Measurements from ENCODE around the gene MAGOHB.
"Not testable (repeated sequence)": the region's sequence is repeated elsewhere in the genome, so short reads cannot be mapped to it uniquely, and the experiment has no call there.

MAGOHB gene

DNA sequence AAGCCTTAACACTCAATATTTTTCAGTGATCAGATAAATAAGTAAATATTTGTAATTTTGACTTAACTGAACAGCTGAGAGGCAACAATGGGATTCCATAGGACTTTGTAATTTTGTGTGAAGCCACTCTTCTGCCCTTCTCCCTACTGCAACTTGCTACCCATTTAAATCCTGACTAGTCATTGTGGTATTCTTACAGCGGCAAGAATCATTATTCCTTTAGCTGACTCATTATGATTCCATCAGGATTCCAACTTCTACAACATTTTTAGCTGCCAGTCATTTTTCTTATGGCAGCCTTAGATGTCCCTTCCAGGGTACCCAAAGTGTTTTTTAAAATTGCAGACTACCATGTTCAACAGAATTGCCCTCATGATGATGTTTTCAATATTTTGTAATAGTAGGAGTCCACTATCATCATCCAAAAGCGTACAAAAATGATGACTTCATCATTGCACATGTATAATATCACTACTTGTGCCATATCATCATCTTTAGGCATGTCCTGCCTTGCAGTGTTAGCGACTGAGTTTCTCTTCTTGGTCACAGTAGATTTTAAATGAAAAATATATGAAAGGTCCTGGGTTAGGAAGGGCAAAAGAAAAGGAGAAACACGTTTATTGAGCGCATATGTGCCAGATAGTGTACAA, 5.1 kb upstream of the MAGOHB start:
- H3K27ac ChIP-seq, result peak overlapping the region; percentile 66
- peak; percentile 57 for DNase-seq
- no peaks in the 10 kb centered on the region for H3K36me3 ChIP-seq (replicated peaks)
- H3K4me3 ChIP-seq (ENCODE audit: low read depth, low read length), result no peak overlapping the region
- in situ Hi-C loops (cut with HindIII; ENCODE audit: low pct_ligation_motif_present, low sequenced_read_pairs), result no loop called here
- H3K27me3 ChIP-seq (replicated peaks), result no peaks in the 10 kb centered on the region
- TF ChIP-seq, protein P1, sequence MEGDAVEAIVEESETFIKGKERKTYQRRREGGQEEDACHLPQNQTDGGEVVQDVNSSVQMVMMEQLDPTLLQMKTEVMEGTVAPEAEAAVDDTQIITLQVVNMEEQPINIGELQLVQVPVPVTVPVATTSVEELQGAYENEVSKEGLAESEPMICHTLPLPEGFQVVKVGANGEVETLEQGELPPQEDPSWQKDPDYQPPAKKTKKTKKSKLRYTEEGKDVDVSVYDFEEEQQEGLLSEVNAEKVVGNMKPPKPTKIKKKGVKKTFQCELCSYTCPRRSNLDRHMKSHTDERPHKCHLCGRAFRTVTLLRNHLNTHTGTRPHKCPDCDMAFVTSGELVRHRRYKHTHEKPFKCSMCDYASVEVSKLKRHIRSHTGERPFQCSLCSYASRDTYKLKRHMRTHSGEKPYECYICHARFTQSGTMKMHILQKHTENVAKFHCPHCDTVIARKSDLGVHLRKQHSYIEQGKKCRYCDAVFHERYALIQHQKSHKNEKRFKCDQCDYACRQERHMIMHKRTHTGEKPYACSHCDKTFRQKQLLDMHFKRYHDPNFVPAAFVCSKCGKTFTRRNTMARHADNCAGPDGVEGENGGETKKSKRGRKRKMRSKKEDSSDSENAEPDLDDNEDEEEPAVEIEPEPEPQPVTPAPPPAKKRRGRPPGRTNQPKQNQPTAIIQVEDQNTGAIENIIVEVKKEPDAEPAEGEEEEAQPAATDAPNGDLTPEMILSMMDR (IDR thresholded peaks at IDR 0.05; ENCODE audit: low read depth, low read length, missing control alignments), result no peak

DNA sequence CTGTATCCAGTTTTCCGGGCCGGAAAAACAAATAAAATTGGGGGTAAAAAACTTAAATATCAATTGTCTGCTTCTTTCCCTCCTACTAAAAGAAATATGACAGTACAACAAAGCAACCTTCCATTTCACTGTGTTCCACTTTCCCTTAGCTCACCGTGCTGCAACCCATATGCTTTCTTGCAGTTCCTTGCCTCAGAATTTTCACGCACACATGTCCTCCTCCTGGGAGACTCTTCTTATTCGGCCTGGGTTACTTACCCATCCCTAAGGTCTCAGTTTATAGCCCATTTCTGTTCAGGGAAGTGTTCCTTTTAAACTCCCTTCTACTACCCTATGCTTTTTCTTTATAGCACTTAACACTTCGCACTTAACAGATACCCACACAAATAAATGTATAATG, 4.5 kb upstream of the MAGOHB start:
- TF ChIP-seq, protein P1 (IDR thresholded peaks at IDR 0.05; ENCODE audit: low read depth, low read length, missing control alignments), result no peak
- no peak for DNase-seq
- Histone ChIP-seq H3K27me3 (replicated peaks) (no peaks in the 10 kb centered on the region), H3K4me3 (ENCODE audit: low read depth, low read length) (no peak overlapping the region), H3K36me3 (replicated peaks) (no peaks in the 10 kb centered on the region), H3K27ac (peak overlapping the region; percentile 66)
- in situ Hi-C loops (cut with HindIII; ENCODE audit: low pct_ligation_motif_present, low sequenced_read_pairs), result no loop called here

- no peak overlapping the region for H3K27ac ChIP-seq
- in situ Hi-C loops (cut with HindIII; ENCODE audit: low pct_ligation_motif_present, low sequenced_read_pairs), result no loop called here
- H3K27me3 ChIP-seq (replicated peaks), result no peaks in the 10 kb centered on the region
- TF ChIP-seq, protein P1 (IDR thresholded peaks at IDR 0.05; ENCODE audit: low read depth, low read length, missing control alignments), result peak; percentile 8
- no peaks in the 10 kb centered on the region for H3K36me3 ChIP-seq (replicated peaks)
- H3K4me3 ChIP-seq (ENCODE audit: low read depth, low read length), result no peak overlapping the region
- no peak for DNase-seq
These were observed 2.1 kb upstream of the MAGOHB start for GRCh38 chr12:10615532-10615931.

DNA sequence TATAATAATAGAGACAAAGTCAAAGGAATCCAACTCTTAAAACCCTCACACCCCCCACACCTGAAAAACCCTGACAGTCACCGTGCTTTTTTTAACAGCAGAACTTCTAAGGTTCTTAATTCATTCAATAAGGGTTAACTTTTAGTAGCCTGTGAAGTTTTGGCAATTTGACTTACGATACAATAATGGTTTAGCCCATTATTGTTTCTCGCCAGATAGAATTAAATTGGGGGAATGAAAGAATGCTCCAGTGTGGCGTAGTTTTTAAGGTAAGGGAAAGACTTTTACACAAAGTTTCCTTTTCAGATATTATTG, 604 bp upstream of the MAGOHB start:
- Histone ChIP-seq H3K27ac (peak overlapping the region; percentile 96), H3K4me3 (ENCODE audit: low read depth, low read length) (peak overlapping the region; percentile 97), H3K27me3 (replicated peaks) (no peaks in the 10 kb centered on the region), H3K36me3 (replicated peaks) (peaks cover 9% of the 10 kb centered on the region)
- in situ Hi-C loops (cut with HindIII; ENCODE audit: low pct_ligation_motif_present, low sequenced_read_pairs), result no loop called here
- TF ChIP-seq, protein P1 (IDR thresholded peaks at IDR 0.05; ENCODE audit: low read depth, low read length, missing control alignments), result no peak
- no peak for DNase-seq

- H3K36me3 ChIP-seq (replicated peaks), result peaks cover 12% of the 10 kb centered on the region
- no peaks in the 10 kb centered on the region for H3K27me3 ChIP-seq (replicated peaks)
- peak overlapping the region; percentile 97 for H3K4me3 ChIP-seq (ENCODE audit: low read depth, low read length)
- no peak for DNase-seq
- in situ Hi-C loops (cut with HindIII; ENCODE audit: low pct_ligation_motif_present, low sequenced_read_pairs), result no loop called here
- peak overlapping the region; percentile 96 for H3K27ac ChIP-seq
- TF ChIP-seq, protein P1 (IDR thresholded peaks at IDR 0.05; ENCODE audit: low read depth, low read length, missing control alignments), result no peak
These were observed 443 bp downstream of the MAGOHB start for GRCh38 chr12:10612984-10613348.

DNA sequence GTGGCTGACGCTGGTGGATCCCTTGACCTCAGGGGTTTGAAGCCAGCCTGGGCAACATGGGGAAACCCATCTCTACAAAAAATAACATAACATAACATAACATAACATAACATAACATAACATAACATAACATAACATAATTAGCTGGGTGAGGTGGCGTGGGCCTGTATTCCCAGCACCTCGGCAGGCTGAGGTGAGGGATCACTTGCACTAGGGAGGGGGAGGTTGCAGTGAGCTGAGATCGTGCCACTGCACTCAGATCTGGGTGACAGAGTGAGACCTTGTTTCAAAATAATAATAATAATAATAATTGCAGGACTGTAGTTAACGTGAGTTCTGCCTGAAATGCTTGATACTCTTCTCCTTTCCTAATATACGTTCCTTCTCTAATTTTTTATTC, 1.3 kb downstream of the MAGOHB start:
- no peak overlapping the region for H3K27ac ChIP-seq
- H3K27me3 ChIP-seq (replicated peaks), result no peaks in the 10 kb centered on the region
- H3K4me3 ChIP-seq (ENCODE audit: low read depth, low read length), result peak overlapping the region; percentile 97
- H3K36me3 ChIP-seq (replicated peaks), result peaks cover 12% of the 10 kb centered on the region
- TF ChIP-seq, protein P1 (IDR thresholded peaks at IDR 0.05; ENCODE audit: low read depth, low read length, missing control alignments), result no peak
- in situ Hi-C loops (cut with HindIII; ENCODE audit: low pct_ligation_motif_present, low sequenced_read_pairs), result no loop called here
- no peak for DNase-seq

DNA sequence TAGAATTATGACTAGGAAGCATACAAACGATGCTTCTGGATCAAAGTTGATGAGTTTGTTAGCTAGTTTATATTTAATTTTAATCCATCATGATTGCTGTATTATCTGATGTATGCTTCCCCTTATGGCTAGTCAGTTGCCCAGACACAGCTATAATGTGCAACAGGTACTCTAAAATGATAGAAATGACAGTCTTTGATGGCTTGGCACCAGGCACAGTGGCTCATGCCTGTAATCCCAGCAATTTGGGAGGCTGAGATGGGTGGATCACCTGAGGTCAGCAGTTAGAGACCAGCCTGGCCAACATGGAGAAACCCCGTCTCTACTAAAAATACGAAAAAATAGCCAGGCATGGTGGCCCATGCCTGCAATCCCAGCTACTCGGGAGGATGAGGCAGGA, 2.2 kb downstream of the MAGOHB start:
- DNase-seq; H3K27ac ChIP-seq; in situ Hi-C loops (cut with HindIII; ENCODE audit: low pct_ligation_motif_present, low sequenced_read_pairs): not testable (repeated sequence)

More for the DNA sequence above, 2.2 kb downstream of the MAGOHB start:
- H3K36me3 ChIP-seq (replicated peaks), result peaks cover 14% of the 10 kb centered on the region
- not testable (repeated sequence) for H3K4me3 ChIP-seq (ENCODE audit: low read depth, low read length); H3K27me3 ChIP-seq (replicated peaks)

All from brain microvascular endothelial cell (primary cell).